ENCODE measurements around the gene OR10D3.

DNA sequence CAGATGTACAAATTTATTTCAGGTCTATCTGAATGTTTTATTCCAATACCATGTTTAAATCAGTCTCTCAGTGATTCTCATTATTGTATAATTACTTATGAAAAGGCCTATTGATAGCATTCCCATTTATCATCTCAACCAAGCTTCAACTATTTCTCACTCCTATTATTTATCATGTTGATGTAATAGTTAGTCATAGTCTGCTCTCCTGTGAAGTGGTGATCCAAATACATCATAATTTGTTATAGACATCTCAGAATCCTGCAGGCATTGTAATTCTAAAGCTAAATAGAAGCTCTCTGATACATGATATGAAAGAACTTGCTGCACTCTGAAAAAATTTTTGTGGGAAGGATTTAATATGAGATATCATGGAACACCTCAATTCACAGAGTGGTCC lies 36.0 kb downstream of the OR10D3 start:
- TF ChIP-seq ZNF512 (CRISPR knock-in tag; IDR thresholded peaks at IDR 0.05), result no peak
- no peak for TF ChIP-seq ZNF740 (CRISPR knock-in tag; IDR thresholded peaks at IDR 0.05)
- TF ChIP-seq NR2F1 (CRISPR knock-in tag; IDR thresholded peaks at IDR 0.05), result no peak
- no peak for TF ChIP-seq SMC3 (IDR thresholded peaks at IDR 0.05; ENCODE audit: low read length)
- no peak for TF ChIP-seq ZNF577 (CRISPR knock-in tag; IDR thresholded peaks at IDR 0.05; ENCODE audit: borderline replicate concordance, low read depth)
- TF ChIP-seq RFX3 (CRISPR knock-in tag; IDR thresholded peaks at IDR 0.05), result no peak
- TF ChIP-seq NBN (conservative IDR thresholded peaks at IDR 0.05), result no peak

All from HepG2 (cell line).